ENCODE results near the gene C10orf95. TPM values are rescaled to one million over a fixed set of nuclear protein-coding genes. Genes with fewer than 3 reads are reported as not detected.

Gene C10orf95
- total and polyA plus RNA-seq, 10 donors: 0.06 to 0.77 (median 0.33) TPM; not detected in 3

GRCh38 chr10:102468683-102469082, 17.3 kb upstream of the C10orf95 start:
- 85 to 92% (median 91%) methylated on average over 8 to 9 of the region's 9 CpGs for WGBS, 5 donors
- DNase-seq: no peak
- intact Hi-C loops (cut with DNase I; ENCODE audit: low total_unique reads): no loop called here
- peaks cover 0 to 44% (median 4%) of the 10 kb centered on the region in 6 donors for H3K4me1 ChIP-seq
- H3K36me3 ChIP-seq: peaks cover 0 to 36% (median 0%) of the 10 kb centered on the region in 6 donors
- peak overlapping the region in 7 of 8 donors; percentile 44 to 88 (median 78) for H3K27ac ChIP-seq
- H3K9me3 ChIP-seq: no peaks in the 10 kb centered on the region
- H3K4me3 ChIP-seq: no peak overlapping the region
- H3K27me3 ChIP-seq (replicated peaks in 1 of 7): no peaks in the 10 kb centered on the region
- no peak for TF ChIP-seq CTCF (IDR thresholded peaks at IDR 0.05 in 8 of 11, conservative IDR thresholded peaks at IDR 0.05 in 3 of 11)
- no peak for TF ChIP-seq POLR2AphosphoS5 (IDR thresholded peaks at IDR 0.05)
- TF ChIP-seq POLR2A (IDR thresholded peaks at IDR 0.05): no peak

GRCh38 chr10:102467971-102468438, 16.7 kb upstream of the C10orf95 start:
- intact Hi-C loops (cut with DNase I; ENCODE audit: low total_unique reads): no loop called here
- peaks cover 0 to 33% (median 0%) of the 10 kb centered on the region in 6 donors for H3K36me3 ChIP-seq
- peak; percentile 79 for DNase-seq
- H3K4me3 ChIP-seq: peak overlapping the region in 1 of 8 donors; percentile 34
- 29 to 54% (median 44%) methylated on average over 6 of the region's 6 CpGs for WGBS, 5 donors
- H3K27ac ChIP-seq: peak overlapping the region in 7 of 8 donors; percentile 44 to 88 (median 78)
- no peaks in the 10 kb centered on the region for H3K9me3 ChIP-seq
- H3K4me1 ChIP-seq: peaks cover 0 to 44% (median 7%) of the 10 kb centered on the region in 6 donors
- H3K27me3 ChIP-seq (replicated peaks in 1 of 7): no peaks in the 10 kb centered on the region
- no peak for TF ChIP-seq CTCF (IDR thresholded peaks at IDR 0.05 in 8 of 11, conservative IDR thresholded peaks at IDR 0.05 in 3 of 11)
- peak in 1 of 3 donors; percentile 15 for TF ChIP-seq POLR2A (IDR thresholded peaks at IDR 0.05)
- TF ChIP-seq POLR2AphosphoS5 (IDR thresholded peaks at IDR 0.05): peak in 1 of 3 donors; percentile 66

GRCh38 chr10:102467318-102467717, 16.0 kb upstream of the C10orf95 start:
- intact Hi-C loops (cut with DNase I; ENCODE audit: low total_unique reads): no loop called here
- Histone ChIP-seq H3K27ac (peak overlapping the region in 6 of 8 donors; percentile 18 to 88 (median 80)), H3K9me3 (no peaks in the 10 kb centered on the region), H3K36me3 (peaks cover 0 to 30% (median 0%) of the 10 kb centered on the region in 6 donors), H3K4me1 (peaks cover 0 to 48% (median 13%) of the 10 kb centered on the region in 6 donors), H3K4me3 (no peak overlapping the region), H3K27me3 (replicated peaks in 1 of 7) (no peaks in the 10 kb centered on the region)
- WGBS, 5 donors: 70 to 91% (median 88%) methylated on average over 6 of the region's 6 CpGs
- TF ChIP-seq POLR2A (IDR thresholded peaks at IDR 0.05) (no peak), POLR2AphosphoS5 (IDR thresholded peaks at IDR 0.05) (no peak), CTCF (IDR thresholded peaks at IDR 0.05 in 8 of 11, conservative IDR thresholded peaks at IDR 0.05 in 3 of 11) (no peak)
- DNase-seq: no peak

GRCh38 chr10:102465466-102465865, 14.1 kb upstream of the C10orf95 start:
- DNase-seq: no peak
- 71 to 90% (median 79%) methylated on average over 3 of the region's 3 CpGs for WGBS, 5 donors
- no peak overlapping the region for H3K27ac ChIP-seq
- intact Hi-C loops (cut with DNase I; ENCODE audit: low total_unique reads): no loop called here
- no peak for TF ChIP-seq POLR2AphosphoS5 (IDR thresholded peaks at IDR 0.05)
- no peak for TF ChIP-seq POLR2A (IDR thresholded peaks at IDR 0.05)
- TF ChIP-seq CTCF (IDR thresholded peaks at IDR 0.05 in 8 of 11, conservative IDR thresholded peaks at IDR 0.05 in 3 of 11): no peak
- H3K4me3 ChIP-seq: no peak overlapping the region
- peaks cover 8 to 67% (median 31%) of the 10 kb centered on the region in 6 donors for H3K4me1 ChIP-seq
- H3K27me3 ChIP-seq (replicated peaks in 1 of 7): no peaks in the 10 kb centered on the region
- peaks cover 0 to 12% (median 0%) of the 10 kb centered on the region in 6 donors for H3K36me3 ChIP-seq
- H3K9me3 ChIP-seq: no peaks in the 10 kb centered on the region

Measured in spleen (tissue), 11 donors.